NCI-H446 treated with DMSO at 0.1 percent for 48 hours (cell line): ENCODE data around the gene ERCC1.
A peak's percentile ranks its signal among the peaks of the same experiment; 100 is the strongest.
"Not testable (repeated sequence)": the region's sequence is repeated elsewhere in the genome, so short reads cannot be mapped to it uniquely, and the experiment has no call there.

Source experiments
- DNase-seq: peaks from one replicate; lab custom pipeline; 2025; lab: John Stamatoyannopoulos, UW

The ERCC1 gene

GRCh38 chr19:45429896-45430295 lies 6.2 kb upstream of the ERCC1 start:
- not testable (repeated sequence) for DNase-seq

DNA sequence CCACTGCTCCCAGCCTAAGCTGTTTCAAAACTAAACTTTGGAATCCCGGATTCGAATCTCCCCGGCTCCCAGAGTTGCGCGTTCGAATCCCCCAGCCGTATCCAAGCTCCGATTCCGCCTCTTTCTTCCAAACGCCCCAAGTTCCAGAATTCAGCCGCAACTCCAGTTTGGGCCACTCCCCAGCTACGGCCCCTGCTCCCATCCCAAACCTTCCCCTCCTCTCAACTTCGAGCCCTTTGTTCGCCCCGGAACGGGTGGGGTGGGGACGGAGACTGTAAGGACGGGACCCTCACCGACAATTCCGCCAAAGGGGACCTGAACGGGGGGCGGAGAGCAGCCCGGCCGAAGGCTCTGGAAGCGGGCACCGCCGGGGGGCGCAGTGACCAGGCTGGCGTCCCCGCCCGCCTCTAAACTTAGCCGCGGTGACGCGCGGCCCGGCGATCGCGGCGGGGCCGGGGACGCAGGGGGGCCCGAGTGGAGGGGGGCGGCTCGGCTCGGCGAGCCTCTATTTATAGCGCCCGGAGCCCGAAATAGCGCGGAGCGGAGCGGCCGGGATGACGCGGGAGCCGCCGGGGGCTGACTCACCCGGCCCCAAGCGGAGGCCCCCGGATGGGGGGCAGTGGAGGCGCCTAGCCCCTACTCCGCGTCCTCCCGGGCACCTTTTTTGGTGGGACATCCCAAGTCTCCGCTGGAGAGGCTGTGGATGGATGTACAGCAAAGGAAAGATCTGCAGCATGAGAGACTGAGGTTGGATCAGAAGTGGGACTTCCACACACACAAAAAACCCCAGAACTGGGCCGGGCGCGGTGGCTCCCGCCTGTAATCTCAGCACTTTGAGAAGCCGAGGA lies 4.9 kb upstream of the ERCC1 start:
- DNase-seq, result no peak

DNA sequence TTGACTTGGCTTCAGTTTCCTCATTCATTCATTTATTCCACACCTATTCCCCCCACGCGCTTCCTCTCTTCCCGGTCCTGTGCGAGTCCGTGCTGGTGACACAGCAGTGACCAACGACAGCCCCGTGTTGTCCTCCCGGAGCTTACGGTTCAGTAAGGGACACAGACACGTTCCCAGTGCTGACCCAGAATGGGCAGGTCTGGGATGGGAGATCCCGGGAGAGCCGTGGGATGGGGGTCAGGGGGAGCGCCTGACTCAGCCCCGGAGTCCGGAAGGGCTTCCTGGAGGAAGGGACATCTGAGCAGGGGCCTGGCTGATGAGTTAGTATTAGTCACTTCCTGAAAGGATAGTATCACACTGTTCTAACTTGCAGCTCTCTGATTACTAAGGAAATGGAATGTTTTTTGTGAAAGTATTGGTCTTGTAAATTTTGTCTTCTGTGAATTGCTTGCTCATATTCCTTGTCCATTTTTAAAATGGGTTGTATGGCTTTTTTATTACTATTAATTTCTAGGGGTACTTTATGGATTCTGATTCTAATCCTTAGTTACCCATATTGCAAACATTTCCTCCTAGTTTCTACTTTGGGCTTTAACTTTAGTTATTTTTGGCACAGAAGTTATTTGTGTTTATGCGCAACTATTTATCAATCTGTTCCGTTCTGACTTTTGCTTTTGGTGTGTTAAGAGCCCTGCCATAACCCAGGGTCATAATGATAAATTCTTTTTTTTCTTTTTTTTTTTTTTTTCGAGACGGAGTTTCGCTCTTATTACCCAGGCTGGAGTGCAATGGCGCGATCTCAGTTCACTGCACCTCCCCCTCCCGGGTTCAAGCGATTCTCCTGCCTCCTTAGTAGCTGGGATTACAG lies 708 bp upstream of the ERCC1 start:
- no peak for DNase-seq

- DNase-seq, result no peak
Observed at GRCh38 chr19:45423033-45423588, 606 bp downstream of the ERCC1 start.

DNA sequence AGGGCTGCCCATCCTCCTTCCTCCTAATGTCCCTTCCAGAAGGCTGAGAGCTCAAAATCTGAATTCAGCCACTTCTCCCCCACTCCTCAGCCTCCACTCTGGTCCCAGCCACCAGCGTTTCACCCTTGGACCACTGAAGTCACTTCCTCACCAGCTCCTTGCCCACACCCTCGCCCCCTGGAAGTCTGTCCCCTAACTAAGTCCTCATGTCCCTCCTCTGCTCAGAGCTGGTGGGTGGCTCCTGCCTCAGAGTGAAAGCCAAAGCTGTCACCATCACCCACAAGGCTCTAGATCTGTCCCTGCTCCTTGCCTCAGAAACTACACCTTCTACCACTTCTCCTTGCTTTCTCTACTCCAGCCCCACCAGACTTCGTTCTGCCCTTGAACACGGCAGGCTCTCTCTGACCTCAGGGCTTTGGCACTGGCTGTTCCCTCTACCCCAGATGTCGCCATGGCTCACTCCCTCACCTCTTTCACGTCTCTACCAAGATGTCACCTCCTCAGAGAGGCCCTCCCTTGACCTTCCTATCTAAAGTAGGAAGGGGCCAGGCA lies 1.7 kb downstream of the ERCC1 start:
- DNase-seq, result no peak

- DNase-seq, result no peak
Observed at GRCh38 chr19:45420871-45421270, 2.8 kb downstream of the ERCC1 start.

DNA sequence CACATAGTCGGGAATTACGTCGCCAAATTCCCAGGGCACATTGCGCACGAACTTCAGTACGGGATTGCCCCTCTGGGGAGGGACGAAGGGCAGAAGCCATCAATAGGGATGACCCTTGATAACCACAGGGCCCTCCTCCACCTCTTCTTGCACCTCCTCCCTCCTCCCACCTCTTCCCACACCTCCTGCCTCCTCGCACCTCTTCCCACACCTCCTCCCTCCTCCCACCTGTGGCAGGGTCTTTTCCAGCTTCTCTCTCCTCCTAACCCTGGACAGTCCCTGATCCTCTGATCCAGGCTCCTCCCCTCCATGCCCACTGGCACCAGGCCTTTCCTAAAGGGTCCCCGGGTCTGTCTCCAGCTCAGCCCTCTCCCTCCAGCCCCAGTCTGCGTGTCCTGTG lies 3.4 kb downstream of the ERCC1 start:
- DNase-seq, result no peak

DNA sequence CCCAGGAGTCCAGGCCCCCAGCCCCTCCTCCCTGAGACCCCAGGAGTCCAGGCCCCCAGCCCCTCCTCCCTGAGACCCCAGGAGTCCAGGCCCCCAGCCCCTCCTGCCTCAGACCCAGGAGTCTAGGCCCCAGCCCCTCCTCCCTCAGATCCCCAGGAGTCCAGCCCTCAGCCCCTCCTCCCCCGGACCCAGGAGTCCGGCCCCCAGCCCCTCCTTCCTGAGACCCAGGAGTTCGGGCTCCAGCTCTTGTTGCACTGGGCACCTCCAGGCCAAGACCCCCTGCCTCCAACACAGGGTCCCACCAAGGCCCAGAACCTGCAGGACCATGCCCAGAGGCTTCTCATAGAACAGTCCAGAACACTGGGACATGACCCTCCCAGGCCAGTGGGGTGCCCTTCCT lies 3.8 kb downstream of the ERCC1 start:
- DNase-seq, result no peak

DNA sequence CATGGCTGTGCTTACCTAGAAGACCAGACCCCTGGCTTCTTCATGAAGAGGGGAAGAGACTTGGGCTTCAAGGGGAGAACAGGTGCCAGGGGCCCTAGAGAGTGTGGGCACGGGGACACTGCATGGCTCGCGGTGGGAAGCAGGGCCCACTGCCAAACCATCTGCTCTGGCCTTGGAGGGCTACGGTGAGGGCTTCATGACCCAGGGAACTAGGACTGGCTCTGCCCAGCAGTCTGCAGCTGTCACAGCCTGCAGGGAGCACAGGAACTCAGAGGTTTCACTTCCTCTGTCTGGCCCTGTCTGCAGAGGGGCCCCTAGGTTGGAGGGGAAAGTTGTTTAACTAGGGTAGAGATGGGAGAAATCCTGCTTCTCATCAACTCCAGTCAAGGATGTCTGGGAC lies 4.3 kb downstream of the ERCC1 start:
- no peak for DNase-seq

DNA sequence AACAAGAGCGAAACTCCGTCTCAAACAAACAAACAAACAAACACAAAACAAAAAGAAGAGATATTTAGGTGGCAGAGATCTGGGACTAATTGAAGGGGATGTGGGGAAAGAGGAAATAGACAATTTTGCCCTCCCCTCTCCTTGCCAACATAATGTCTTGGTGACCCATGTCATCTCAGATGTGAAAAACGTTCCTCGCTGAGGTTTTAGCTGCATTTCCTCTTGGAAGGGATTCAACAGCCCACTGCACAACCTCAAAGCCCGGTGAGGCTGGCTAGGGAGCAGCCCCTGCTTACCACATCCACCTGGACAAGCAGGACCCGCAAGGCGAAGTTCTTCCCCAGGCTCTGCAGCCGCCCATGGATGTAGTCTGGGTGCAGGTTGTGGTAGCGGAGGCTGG lies 4.9 kb downstream of the ERCC1 start:
- no peak for DNase-seq

DNA sequence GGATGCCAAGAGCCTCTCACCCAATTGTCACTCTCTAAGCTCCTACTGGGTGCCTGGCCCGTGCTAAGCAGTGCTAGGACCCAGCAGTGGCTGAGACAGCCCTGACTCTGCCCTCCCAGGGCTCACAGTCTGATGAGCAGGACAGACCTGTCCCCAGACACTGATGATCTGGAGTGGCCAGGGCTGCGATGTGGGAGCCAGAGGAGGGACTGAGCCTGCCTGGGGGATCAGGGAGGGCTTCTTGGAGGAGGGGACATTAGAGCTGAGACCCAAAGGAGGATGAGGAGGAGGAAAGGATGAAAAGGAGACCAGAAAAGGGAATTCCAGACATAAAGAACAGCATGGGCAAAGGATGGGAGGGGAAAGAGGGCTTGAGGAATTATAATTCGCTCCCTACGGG lies 6.6 kb downstream of the ERCC1 start:
- DNase-seq, result no peak

DNA sequence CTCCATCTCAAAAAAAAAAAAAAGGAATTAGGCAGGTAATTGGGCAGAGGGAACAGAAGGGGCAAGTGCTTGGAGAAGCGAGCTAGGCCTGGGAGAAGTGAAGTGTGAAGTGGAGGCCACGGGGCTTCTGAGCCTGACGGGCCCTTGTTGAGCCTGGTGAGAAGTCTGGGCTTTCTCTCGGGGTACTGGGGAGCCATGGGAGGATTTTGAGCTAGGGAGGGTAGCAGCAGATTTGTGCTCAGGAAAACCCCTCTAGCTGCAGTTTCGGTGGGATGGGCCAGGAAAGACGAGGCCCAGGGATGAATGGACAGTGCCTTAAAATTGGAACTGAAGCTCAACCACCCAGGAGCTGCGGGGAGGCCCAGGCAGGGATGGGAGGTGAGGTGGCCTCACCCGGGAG lies 9.2 kb downstream of the ERCC1 start:
- no peak for DNase-seq

- no peak for DNase-seq
Observed at GRCh38 chr19:45413497-45413896, 10.2 kb downstream of the ERCC1 start.

DNA sequence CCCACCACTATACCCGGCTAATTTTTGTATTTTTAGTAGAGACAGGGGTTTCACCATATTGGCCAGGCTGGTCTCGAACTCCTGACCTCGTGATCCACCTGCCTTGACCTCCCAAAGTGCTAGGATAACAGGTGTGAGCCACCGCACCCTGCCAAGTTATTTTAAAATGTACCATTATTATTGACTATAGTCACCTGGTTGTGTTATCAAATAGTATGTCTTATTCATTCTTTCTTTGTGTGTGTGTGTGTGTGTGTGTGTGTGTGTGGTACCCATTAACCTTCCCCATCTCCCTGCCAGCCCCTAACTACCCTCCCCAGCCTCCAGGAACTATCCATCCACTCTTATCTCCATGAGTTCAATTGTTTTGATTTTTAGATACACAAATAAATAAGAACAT lies 13.4 kb downstream of the ERCC1 start:
- not testable (repeated sequence) for DNase-seq

GRCh38 chr19:45409557-45409920 lies 14.2 kb downstream of the ERCC1 start:
- no peak for DNase-seq

DNA sequence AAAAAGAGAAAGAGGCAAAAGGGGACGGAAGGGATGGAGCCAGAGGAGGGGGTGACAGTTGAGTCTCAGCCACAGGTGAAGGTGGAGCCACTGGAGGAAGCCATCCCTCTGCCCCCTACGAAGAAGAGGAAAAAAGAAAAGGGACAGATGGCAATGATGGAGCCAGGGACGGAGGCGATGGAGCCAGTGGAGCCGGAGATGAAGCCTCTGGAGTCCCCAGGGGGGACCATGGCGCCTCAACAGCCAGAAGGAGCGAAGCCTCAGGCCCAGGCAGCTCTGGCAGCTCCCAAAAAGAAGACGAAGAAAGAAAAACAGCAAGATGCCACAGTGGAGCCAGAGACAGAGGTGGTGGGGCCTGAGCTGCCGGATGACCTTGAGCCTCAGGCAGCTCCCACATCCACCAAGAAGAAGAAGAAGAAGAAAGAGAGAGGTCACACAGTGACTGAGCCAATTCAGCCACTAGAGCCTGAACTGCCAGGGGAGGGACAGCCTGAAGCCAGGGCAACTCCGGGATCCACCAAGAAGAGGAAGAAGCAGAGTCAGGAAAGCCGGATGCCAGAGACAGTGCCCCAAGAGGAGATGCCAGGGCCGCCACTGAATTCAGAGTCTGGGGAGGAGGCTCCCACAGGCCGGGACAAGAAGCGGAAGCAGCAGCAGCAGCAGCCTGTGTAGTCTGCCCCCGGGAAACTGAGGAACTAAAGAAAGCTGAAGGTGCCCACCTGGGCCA lies 14.7 kb downstream of the ERCC1 start:
- no peak for DNase-seq

DNA sequence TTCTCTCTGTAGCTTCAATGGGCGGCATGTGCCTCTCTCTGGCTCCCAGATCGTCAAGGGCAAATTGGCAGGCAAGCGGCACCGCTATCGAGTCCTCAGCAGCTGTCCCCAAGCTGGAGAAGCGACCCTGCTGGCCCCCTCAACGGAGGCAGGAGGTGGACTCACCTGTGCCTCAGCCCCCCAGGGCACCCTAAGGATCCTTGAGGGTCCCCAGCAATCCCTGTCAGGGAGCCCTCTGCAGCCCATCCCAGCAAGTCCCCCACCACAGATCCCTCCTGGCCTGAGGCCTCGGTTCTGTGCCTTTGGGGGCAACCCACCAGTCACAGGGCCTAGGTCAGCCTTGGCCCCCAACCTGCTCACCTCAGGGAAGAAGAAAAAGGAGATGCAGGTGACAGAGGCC lies 15.6 kb downstream of the ERCC1 start:
- DNase-seq, result no peak

DNA sequence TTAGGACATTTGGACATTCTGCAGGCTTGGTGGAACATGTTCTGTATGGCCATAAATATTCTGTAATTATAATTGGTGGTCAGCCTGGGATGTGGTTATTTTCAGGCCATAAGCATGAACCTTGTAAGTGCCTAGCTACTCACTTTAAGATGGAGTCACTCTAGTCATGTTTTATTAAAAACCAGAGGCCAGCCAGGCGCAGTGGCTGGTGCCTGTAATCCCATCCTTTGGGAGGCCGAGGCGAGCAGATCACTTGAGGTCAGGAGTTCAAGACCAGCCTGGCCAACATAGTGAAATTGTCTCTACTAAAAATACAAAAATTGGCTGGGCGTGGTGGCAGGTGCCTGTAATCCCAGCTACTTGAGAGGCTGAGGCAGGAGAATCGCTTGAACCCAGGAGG lies 16.1 kb downstream of the ERCC1 start:
- DNase-seq, result not testable (repeated sequence)

DNA sequence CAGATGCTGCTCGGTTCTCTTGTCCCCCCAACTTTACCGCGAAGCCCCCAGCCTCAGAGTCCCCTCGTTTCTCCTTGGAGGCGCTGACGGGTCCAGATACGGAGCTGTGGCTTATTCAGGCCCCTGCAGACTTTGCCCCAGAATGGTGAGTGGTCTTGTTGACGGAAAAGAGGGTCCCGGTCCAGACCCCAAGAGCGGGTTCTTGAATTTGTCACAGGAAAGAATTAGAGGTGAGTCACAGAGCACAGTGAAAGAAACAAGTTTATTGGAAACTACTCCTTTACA lies 16.7 kb downstream of the ERCC1 start:
- DNase-seq, result no peak

GRCh38 chr19:45406226-45407090 lies 17.3 kb downstream of the ERCC1 start, which contains the start of gene POLR1G:
Gene POLR1G (plus strand): TSS chr19:45406644. CDS start chr19:45406697, 53 bp downstream.
- peak; percentile 85 for DNase-seq
